Stomach smooth muscle (tissue), 2 donors: ENCODE data around the gene CBL.

Source experiments
- H3K27ac ChIP-seq: one replicate; pipeline ENCODE4 v1.7.0; 2013; ENCODE audit warnings: mild to moderate bottlenecking, low read length, inconsistent platforms
- H3K27me3 ChIP-seq, 2 donors: one replicate each; pipeline ENCODE4 v1.7.0; 2013; ENCODE audit warnings: low read length in 2 of 2; ENCODE audit not compliant: insufficient read depth in 2 of 2, control insufficient read depth in 1 of 2
- H3K36me3 ChIP-seq, 2 donors: one replicate each; pipeline ENCODE4 v1.7.0; 2013; ENCODE audit warnings: low read length in 2 of 2; ENCODE audit not compliant: control insufficient read depth in 2 of 2, insufficient read depth in 2 of 2
- H3K4me1 ChIP-seq: one replicate; pipeline ENCODE4 v1.7.0; 2013; ENCODE audit warnings: low read length; ENCODE audit not compliant: control insufficient read depth, insufficient read depth
- H3K4me3 ChIP-seq, 2 donors: one replicate each; pipeline ENCODE4 v1.7.0; 2013; ENCODE audit warnings: low read length in 2 of 2
- H3K9ac ChIP-seq, 2 donors: one replicate each; pipeline ENCODE4 v1.7.0; 2013; ENCODE audit warnings: low read length in 2 of 2, mild to moderate bottlenecking in 1 of 2
- H3K9me3 ChIP-seq, 2 donors: one replicate each; pipeline ENCODE4 v1.7.0; 2013; ENCODE audit warnings: low read length in 2 of 2; ENCODE audit not compliant: control insufficient read depth in 2 of 2
- donor health status: healthy.
- donor health status: Pancreatic carcinoma.

CBL gene

DNA sequence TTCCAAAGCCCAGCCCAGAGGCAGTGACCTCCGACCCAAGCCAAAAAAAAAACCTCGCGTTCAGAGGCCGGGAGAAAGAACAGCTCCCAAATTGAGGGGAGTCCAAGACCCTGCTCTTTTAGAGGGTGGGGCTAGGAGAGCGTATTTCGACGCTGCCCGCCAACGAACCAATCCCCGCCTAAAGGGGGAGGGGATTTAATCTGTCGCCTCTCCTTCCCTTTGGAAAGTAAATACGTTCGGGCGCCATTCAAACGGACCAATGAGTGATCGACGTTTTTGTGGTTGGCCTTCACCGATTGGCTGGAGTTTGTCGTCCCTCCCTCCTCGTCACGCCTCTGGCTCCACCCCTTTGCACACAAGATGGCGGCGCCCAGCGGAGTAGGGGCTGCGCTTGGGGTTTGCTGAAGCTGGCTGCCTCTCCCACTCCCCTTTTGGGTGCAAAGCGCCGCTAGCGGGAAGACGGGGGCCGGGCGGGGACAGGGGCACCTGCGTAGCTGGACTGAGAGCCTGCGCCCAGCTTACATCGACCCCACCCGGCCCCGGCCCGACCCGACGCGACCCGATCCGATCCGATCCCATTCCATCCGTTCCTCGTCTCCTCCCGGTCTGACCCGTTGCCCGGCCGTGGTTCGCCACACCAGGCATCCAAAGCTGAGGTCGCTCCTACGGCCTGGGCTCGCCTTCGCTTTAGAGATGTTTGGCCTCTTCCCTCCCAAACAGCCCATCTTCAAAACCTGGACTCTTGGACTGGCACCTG is 128.2 kb downstream of the CBL start, which contains the start of gene RNF26:
Gene RNF26, plus strand, starts transcription at position 354 of the 757 bp plus-strand sequence. CDS start 596 bp downstream, outside the sequence.
- Histone ChIP-seq H3K36me3 (peaks cover 0 to 5% of the 10 kb centered on the region in 2 donors), H3K4me1 (peaks cover 41% of the 10 kb centered on the region), H3K27ac (peak within 1 kb of the TSS; percentile 88), H3K9ac (peak within 1 kb of the TSS; percentile 89 to 90), H3K27me3 (no peaks in the 10 kb centered on the region), H3K4me3 (peak within 1 kb of the TSS; percentile 93), H3K9me3 (no peaks in the 10 kb centered on the region)

DNA sequence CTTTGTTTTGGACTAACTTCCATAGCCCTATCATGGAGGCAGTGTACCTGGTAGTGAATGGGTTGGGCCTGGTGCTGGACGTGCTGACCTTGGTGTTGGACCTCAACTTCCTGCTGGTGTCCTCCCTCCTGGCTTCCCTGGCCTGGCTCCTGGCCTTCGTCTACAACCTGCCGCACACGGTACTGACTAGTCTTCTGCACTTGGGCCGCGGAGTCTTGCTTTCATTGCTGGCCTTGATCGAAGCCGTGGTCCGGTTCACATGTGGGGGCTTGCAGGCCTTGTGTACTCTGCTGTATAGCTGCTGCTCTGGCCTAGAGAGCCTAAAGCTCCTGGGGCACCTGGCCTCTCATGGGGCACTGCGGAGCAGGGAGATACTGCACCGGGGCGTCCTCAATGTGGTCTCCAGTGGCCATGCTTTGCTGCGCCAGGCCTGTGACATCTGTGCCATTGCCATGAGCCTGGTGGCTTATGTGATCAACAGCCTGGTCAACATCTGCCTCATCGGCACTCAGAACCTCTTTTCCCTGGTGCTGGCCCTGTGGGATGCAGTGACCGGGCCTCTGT is 129.0 kb downstream of the CBL start:
- peaks cover 49% of the 10 kb centered on the region for H3K4me1 ChIP-seq
- no peaks in the 10 kb centered on the region for H3K9me3 ChIP-seq
- H3K36me3 ChIP-seq: peaks cover 0 to 5% of the 10 kb centered on the region in 2 donors
- peak overlapping the region; percentile 93 for H3K4me3 ChIP-seq
- H3K27ac ChIP-seq: peak overlapping the region; percentile 88
- H3K9ac ChIP-seq: peak overlapping the region in 1 of 2 donors; percentile 89
- H3K27me3 ChIP-seq: no peaks in the 10 kb centered on the region

DNA sequence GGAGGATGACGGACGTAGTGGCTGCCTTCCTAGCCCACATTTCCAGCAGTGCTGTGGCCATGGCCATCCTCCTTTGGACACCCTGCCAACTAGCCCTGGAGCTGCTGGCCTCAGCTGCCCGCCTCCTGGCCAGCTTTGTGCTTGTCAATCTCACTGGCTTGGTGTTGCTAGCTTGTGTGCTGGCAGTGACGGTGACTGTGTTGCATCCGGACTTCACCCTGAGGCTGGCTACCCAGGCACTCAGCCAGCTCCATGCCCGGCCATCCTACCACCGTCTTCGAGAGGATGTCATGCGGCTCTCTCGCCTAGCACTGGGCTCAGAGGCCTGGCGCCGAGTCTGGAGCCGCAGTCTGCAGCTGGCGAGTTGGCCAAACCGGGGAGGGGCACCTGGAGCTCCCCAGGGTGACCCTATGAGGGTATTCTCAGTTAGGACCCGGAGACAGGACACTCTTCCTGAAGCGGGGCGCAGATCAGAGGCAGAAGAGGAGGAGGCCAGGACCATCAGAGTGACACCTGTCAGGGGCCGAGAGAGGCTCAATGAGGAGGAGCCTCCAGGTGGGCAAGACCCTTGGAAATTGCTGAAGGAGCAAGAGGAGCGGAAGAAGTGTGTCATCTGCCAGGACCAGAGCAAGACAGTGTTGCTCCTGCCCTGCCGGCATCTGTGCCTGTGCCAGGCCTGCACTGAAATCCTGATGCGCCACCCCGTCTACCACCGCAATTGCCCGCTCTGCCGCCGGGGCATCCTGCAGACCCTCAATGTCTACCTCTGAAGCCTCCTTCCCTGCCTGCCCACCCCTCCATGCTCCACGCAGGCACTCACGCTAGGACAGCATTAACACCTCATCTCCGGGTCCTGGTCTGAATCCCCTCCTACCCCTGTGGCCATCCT is 129.8 kb downstream of the CBL start:
- Histone ChIP-seq H3K9ac (no peak overlapping the region), H3K4me3 (peak overlapping the region; percentile 93), H3K4me1 (peaks cover 54% of the 10 kb centered on the region), H3K9me3 (no peaks in the 10 kb centered on the region), H3K27ac (no peak overlapping the region), H3K27me3 (no peaks in the 10 kb centered on the region), H3K36me3 (peaks cover 0 to 5% of the 10 kb centered on the region in 2 donors)

DNA sequence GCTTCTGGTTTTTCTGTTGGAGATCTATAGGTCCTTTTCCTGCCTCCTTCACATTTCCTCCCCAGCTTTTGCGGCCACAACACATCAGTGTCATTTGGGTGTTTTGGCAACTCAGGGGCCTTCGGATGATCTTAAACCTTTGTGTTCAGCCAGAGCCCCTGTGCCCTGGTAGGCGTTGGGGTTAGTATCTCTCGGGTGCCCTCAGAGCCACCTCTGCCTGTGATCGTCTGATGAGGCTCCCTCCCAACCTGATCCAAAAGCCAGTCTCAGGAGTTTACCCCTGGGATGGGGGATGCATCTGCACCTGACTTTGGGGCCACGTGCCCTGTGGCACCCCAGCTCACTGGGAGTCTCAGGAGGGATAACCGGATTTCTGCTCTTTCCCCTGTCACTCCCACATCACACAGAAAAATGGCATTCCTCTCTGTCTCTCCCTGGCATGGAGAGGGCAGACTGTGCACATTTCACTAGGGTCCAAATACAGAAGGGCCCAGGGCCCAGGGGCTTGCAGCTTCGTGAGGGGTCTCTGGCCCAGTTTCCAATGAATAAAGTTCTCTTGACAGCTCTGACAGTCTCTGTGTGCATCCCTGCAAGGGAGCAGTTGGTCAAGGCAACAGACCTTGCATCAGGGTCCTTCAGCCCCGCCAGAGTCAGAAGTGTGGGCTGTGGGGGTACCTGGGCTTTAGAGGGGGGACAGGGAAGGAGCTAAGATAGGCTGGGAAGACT is 130.8 kb downstream of the CBL start:
- H3K9me3 ChIP-seq: no peaks in the 10 kb centered on the region
- peak overlapping the region; percentile 80 for H3K27ac ChIP-seq
- H3K4me1 ChIP-seq: peaks cover 62% of the 10 kb centered on the region
- H3K27me3 ChIP-seq: no peaks in the 10 kb centered on the region
- no peak overlapping the region for H3K9ac ChIP-seq
- H3K36me3 ChIP-seq: peaks cover 0 to 5% of the 10 kb centered on the region in 2 donors
- H3K4me3 ChIP-seq: no peak overlapping the region

DNA sequence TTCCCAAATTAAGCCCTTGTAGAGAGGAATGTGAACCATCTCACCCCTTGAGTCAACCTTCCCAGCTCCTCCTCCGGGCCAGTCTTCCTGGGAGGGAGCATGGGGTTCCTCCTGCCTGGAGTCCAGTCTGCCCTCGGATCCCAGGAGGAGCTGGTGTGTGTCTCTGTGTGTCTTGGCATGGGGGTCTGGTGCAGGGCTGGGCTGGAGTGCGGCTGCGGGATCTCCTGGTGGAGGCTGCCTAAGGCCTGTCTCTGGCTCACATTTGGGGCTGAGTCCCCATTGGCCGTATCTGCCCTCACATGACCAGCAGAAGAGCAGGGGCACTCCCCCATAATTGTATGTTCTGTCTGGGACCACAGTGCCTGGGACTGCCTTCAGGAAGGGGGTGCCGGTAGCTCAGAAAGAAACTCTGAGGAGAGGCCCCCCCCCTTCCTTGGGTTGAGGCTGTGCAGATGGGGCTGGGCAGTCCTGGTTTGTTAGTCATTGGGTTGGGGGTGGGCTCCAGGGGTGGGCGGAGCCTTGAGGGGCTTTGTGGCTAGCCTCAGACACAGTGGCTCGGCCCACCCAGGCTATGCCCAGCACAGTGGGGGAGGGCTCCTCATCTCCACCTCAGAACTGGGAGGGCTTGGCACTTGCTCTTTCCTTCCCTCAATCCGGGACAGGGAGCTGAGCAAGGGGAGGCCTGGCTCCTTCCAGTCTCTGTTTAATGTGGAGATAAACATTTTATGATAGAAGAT is 131.6 kb downstream of the CBL start:
- peak overlapping the region in 1 of 2 donors; percentile 76 for H3K4me3 ChIP-seq
- peaks cover 64% of the 10 kb centered on the region for H3K4me1 ChIP-seq
- H3K27me3 ChIP-seq: no peaks in the 10 kb centered on the region
- peak overlapping the region in 1 of 2 donors; percentile 42 for H3K9ac ChIP-seq
- peak overlapping the region; percentile 80 for H3K27ac ChIP-seq
- H3K36me3 ChIP-seq: peaks cover 0 to 5% of the 10 kb centered on the region in 2 donors
- no peaks in the 10 kb centered on the region for H3K9me3 ChIP-seq

DNA sequence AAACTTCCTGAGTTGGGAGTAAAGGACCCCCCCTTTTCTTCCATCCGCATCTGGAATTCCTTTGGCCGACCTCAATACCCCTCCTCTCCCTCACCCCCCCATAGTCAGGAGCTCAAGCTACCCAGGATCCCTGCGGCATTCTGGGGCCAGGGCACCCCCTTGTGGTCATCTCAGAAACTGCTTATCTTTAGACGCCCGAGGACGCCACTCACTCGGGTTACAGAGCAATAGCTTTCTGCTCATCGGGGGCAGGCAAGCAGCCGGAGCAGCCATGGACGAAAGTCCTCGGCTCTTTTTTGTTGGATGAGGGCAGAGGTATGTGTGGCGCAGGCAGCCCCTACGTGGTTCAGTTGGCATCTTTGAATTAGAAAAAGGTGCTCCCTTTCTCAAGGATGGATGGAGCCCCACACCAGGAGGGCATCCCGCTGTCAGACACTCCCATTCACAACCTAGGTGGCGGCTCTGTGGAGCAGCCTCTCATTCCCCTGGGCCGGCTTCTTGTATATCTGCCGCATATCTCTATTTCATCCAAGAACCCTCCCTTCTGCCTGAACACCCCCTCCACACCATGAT is 132.3 kb downstream of the CBL start:
- H3K4me3 ChIP-seq: peak overlapping the region; percentile 2 to 76
- peak overlapping the region in 1 of 2 donors; percentile 29 for H3K9ac ChIP-seq
- H3K27me3 ChIP-seq: no peaks in the 10 kb centered on the region
- no peaks in the 10 kb centered on the region for H3K9me3 ChIP-seq
- peak overlapping the region; percentile 80 for H3K27ac ChIP-seq
- H3K36me3 ChIP-seq: peaks cover 0 to 5% of the 10 kb centered on the region in 2 donors
- H3K4me1 ChIP-seq: peaks cover 64% of the 10 kb centered on the region

DNA sequence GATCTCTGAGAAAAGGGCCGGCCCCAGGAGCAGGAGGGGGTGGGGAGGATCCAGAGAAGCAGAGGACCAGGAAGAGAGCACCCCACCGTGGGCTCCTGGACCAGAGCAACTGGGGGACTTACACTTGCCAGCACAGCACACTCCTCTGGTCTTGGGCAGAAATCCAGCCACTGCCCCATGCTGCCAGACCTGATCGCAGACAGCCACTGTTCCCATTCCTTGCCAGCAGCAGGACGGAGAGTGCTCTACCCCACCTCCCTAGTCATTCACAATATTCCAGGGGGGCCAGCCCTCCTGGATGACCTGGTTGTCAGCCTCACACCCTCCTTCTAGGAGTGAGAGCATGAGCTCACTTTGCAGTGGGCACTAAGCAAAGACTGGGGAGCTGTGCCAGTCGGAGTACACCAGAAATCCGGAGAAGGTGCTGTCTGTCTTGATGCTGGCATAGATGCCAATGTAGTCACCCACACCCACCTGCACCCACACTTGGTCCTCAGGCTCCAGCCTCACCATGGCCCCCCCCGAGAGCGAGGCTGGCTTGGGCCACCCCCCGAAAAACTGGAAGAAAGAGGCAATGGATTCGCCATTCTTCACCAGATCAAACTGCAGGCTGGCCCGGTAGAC is 132.9 kb downstream of the CBL start:
- Histone ChIP-seq H3K9me3 (no peaks in the 10 kb centered on the region), H3K36me3 (peaks cover 0 to 5% of the 10 kb centered on the region in 2 donors), H3K4me1 (peaks cover 64% of the 10 kb centered on the region), H3K27me3 (no peaks in the 10 kb centered on the region), H3K9ac (peak overlapping the region; percentile 55 to 64), H3K27ac (peak overlapping the region; percentile 80), H3K4me3 (peak overlapping the region; percentile 54 to 76)

DNA sequence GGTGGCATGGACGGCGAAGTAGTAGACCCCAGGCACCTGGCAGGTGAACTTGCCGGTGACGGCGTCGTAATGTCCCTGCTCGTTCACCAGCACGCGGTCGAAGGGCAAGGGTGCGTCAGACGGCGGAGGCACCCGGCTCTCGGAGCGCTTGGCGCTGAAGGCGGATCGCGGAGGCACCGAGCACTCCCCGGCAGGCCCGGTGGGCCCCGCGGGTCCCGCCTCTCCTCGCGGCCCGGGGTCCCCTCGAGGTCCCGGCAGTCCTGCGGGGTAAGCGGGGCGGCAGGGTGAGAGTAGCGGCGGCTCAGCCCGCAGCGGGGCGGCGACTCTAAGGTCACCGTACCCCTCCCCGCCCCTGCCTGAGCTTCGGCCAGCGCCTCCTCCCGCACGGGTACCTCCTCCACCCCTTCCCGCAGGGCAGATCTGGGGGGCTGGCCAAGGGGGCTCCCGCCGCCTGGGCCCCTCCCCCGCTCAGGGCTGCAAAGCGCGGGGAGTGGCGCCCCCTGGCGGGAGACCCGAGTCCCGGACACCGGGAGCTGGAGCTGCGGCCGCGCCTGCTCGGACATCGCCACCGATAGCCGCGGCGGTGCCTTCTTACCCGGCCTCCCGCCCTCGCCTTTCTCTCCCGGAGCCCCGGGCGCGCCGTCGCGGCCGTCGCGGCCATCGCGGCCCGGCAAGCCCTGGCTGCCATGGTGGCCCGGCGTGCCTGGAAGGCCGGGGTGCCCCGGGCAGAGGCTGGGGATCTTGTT is 133.6 kb downstream of the CBL start:
- H3K4me3 ChIP-seq: peak overlapping the region; percentile 54 to 76
- H3K27me3 ChIP-seq: no peaks in the 10 kb centered on the region
- H3K9me3 ChIP-seq: no peaks in the 10 kb centered on the region
- peaks cover 0 to 5% of the 10 kb centered on the region in 2 donors for H3K36me3 ChIP-seq
- peaks cover 62% of the 10 kb centered on the region for H3K4me1 ChIP-seq
- H3K27ac ChIP-seq: peak overlapping the region; percentile 80
- peak overlapping the region; percentile 64 to 73 for H3K9ac ChIP-seq
